GM13976 (cell line): ENCODE measurements around the gene CCDC201.

Experiments used
- DNase-seq: peaks from one replicate; pipeline ENCODE4 v3.0.0; 2012; ENCODE audit warnings: low spot score
- in situ Hi-C: fragments of 300-500 bp; cut with MboI; formaldehyde crosslinking; loops from one replicate; pipeline ENCODE4 v1.12.0; 2022; ENCODE audit warnings: low sequenced_read_pairs, mixed read lengths, inconsistent platforms; ENCODE audit not compliant: unreplicated experiment
- TF ChIP-seq, protein P1 (sequence below): IDR thresholded peaks from 2 replicates; pipeline ENCODE4 v1.5.1; 2012; ENCODE audit warnings: borderline replicate concordance, mild to moderate bottlenecking; ENCODE audit not compliant: insufficient read depth; ENCODE audit errors: extremely low read depth, missing control alignments, control extremely low read depth

Gene CCDC201

DNA sequence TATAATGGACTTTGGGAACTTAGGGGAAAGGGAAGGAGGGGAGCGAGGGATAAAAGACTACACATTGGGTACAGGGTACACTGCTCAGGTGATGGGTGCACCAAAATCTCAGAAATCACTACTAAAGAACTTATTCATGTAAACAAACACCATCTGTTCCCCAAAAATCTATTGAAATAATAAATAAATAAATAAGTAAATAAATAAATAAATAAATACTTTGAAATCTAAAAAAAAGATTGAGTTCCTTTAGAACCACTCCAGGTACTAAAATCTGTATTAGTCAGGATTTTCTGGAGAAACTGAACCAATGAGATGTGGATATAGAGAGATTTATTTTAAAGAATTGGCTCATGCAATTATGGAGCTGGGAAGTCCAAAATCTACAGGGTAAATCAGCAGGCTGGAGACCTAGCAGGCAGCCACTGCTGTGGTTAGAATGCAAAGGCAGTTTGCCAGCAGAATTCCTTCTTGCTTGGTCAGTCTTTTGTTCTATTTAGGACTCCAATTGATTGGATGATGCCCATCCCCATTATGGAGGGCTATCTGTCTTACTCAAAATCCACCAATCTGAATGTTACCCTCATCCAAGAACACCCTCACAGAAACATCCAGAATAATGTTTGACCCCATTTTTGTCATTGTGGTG lies 24.3 kb upstream of the CCDC201 start:
- no peak for DNase-seq
- TF ChIP-seq, protein P1, sequence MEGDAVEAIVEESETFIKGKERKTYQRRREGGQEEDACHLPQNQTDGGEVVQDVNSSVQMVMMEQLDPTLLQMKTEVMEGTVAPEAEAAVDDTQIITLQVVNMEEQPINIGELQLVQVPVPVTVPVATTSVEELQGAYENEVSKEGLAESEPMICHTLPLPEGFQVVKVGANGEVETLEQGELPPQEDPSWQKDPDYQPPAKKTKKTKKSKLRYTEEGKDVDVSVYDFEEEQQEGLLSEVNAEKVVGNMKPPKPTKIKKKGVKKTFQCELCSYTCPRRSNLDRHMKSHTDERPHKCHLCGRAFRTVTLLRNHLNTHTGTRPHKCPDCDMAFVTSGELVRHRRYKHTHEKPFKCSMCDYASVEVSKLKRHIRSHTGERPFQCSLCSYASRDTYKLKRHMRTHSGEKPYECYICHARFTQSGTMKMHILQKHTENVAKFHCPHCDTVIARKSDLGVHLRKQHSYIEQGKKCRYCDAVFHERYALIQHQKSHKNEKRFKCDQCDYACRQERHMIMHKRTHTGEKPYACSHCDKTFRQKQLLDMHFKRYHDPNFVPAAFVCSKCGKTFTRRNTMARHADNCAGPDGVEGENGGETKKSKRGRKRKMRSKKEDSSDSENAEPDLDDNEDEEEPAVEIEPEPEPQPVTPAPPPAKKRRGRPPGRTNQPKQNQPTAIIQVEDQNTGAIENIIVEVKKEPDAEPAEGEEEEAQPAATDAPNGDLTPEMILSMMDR, result no peak
- in situ Hi-C loops, result no loop called here

DNA sequence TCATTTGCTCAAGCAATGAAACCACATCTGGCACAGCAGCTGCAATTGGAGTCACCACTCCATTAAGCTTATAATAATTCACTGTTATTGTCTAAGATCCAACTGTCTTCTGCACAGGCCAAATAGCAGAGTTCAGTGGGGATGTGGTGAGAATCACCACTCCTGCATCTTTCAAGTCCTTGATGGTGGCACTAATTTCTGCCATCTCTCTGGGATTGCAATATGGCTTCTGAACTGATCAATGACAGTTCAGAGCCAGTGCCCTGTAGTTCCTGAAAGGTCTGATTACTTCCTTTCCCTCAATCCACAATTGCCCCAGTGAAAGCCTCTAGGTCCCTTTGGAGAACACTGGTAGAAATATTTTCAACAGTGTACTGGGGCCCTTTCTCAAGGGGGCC lies 21.8 kb upstream of the CCDC201 start:
- no peak for DNase-seq
- TF ChIP-seq, protein P1, result no peak
- in situ Hi-C loops, result no loop called here

DNA sequence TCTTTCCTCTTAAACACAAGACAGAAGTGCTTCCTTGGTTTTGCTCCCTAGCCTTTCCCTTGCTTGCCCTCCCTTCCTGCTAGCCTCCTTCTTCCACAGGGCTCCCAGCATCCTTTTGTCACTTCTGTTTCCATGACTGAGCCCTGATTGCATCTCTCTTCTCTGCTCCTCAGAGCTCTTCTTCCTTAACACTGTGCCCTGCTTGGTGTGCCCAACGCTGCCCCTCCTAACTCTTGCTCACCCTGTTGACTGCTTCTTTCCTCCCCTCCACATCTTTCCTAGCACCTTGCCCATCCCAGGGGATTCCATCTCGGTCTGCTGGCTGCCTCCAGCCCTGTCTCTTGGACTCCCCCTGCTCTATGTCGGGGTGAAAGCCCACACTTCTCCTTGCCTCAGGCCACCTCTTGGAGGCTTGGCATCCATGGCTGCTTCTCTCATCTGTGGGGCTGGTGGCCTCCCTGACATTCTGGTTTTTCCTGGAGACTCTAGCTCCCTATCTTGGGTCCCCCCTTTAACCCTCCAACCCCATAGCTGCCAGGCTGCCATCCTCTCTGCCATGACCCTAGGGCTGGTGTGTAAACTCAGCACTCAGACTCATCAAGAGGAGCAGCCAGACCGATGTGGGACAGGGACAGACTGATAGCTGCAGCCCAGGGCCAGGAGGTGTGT lies 21.2 kb upstream of the CCDC201 start:
- TF ChIP-seq, protein P1, result no peak
- no peak for DNase-seq
- in situ Hi-C loops, result no loop called here

DNA sequence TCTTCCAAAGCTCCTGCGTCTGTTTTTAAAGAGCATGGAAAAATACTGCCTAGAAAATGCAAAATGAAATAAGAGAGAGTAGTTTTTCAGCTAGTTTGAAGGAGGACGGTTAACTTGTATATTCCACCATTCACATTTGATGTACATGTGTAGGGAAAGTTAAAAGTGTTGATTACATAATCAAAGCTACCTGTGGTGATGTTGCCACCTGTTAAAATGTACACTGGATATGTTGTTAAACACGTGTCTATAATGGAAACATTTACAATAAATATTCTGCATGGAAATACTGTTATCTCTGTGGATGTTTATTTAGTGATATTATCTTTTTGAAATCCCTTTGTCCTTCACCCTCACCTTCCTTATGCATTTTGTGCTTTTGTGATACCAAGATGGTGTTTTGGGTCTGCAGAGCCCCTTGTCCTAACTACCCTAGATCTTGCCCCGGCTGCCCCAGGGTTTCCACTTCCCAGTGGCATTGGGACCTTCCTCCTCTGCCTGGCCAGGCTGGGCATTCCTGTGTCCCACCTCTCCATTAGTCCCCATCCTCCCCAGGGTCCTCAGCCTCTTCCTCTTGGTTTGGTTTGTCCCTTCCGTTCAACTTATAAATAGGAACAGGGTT lies 20.6 kb upstream of the CCDC201 start:
- in situ Hi-C loops, result no loop called here
- TF ChIP-seq, protein P1, result no peak
- no peak for DNase-seq

DNA sequence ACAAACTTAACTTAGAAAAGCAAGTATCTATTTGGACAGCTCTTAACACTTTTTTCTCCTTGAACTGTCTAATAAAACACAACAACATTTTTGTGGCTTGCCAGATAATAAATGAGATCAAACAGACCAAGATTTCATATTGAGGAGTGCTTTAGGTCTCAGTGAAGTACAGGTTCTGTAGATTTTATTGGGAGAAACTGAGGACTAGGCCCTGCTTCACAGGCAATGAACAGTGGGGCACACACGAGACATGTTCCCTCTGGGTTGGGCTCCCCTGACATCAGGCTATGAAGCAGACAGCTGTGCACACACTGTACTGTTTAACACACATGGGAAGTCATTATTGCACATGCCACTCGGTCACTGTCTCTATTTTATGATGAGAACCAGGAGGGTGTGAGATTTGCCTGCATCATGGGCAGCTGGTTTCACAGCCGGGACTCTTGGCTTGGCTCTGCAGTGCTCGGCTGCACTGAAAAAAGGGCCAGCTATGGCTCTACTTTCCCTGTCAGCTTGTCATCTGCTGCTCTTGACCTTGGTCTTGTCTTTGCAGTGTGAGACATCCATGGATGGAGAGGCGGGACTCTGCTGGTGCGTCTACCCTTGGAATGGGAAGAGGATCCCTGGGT lies 19.6 kb upstream of the CCDC201 start:
- DNase-seq, result no peak
- in situ Hi-C loops, result no loop called here
- TF ChIP-seq, protein P1, result no peak
